Ovary (tissue), 9 donors: ENCODE measurements around the gene MAP2K5. TPM values are rescaled to one million over a fixed set of nuclear protein-coding genes. Genes with fewer than 3 reads are reported as not detected.

ENCODE experiments used
- DNase-seq, 5 donors: peaks; one replicate each; pipeline ENCODE4 v3.0.0-alpha.2; 2019 to 2020
- H3K27ac ChIP-seq, 2 donors: fragments of 200-600 bp; one replicate each; pipeline versions ENCODE4 v1.5.1 to v1.8.0; 2019 to 2022
- H3K27me3 ChIP-seq: fragments of 200-600 bp; one replicate; pipeline ENCODE4 v1.8.0; 2022
- H3K36me3 ChIP-seq: fragments of 200-600 bp; sonication (generic); one replicate; pipeline ENCODE4 v1.5.1; 2019
- H3K4me1 ChIP-seq: one replicate; pipeline ENCODE4 v1.8.1; 2013; ENCODE audit warnings: mild to moderate bottlenecking, moderate library complexity; ENCODE audit not compliant: insufficient read depth
- H3K4me3 ChIP-seq: fragments of 200-600 bp; sonication (generic); one replicate; pipeline ENCODE4 v1.5.1; 2017
- H3K9me3 ChIP-seq, 2 donors: fragments of 200-600 bp in 1 of 2; sonication (generic) in 1 of 2; one replicate each; pipeline versions ENCODE4 v1.5.1 to v1.8.1; 2013 to 2019; ENCODE audit warnings: mild to moderate bottlenecking in 1 of 2, moderate library complexity in 1 of 2
- CTCF ChIP-seq, 3 donors: fragments of 450-650 bp in 2 of 3; fragments of 200-600 bp in 1 of 3; IDR thresholded peaks; one replicate each; pipeline versions ENCODE4 v1.5.1 to v1.8.0; 2016 to 2022; ENCODE audit warnings: antibody characterized with exemption in 3 of 3, mild to moderate bottlenecking in 1 of 3
- EP300 ChIP-seq: sonication (generic); formaldehyde crosslinking; IDR thresholded peaks from one replicate; pipeline ENCODE4 v1.6.1; 2017; ENCODE audit warnings: antibody characterized with exemption
- POLR2A ChIP-seq: fragments of 450-650 bp; IDR thresholded peaks from one replicate; pipeline ENCODE4 v1.6.1; 2017; ENCODE audit warnings: antibody characterized with exemption, mild to moderate bottlenecking, moderate library complexity
- WGBS, 3 donors: extraction: QIAGEN DNeasy Blood & Tissue Kit in 1 of 3; methylation state at CpG; one replicate each; pipeline versions ENCODE4 v1.1.5 to v1.1.7; 2013 to 2017; 5-methylcytosine and 5-hydroxymethylcytosine counted together
- intact Hi-C, 4 donors: fragments of 100-400 bp; cut with DNase I; formaldehyde crosslinking; loops; one replicate each; pipeline versions ENCODE4 v1.11.0 to v1.15.1; 2022 to 2023
- polyA plus RNA-seq, 2 donors: library from polyadenylated mRNA; stranded (reverse); fragments of 200-250 nt in 1 of 2; fragments of 350-450 nt in 1 of 2; fragmentation: Illumina TruSeq in 1 of 2; extraction: RNeasy Lipid Tissue Mini Kit (QIAGEN cat#74804) in 1 of 2; gene quantifications; one replicate each; pipeline ENCODE4 v1.2.3, GENCODE V29; 2013 to 2014
- small RNA-seq: library from RNA; depleted of rRNA; stranded (forward); fragments of <200 nt; gene quantifications from one replicate; pipeline ENCODE3, GENCODE V24; 2016
- total RNA-seq, 7 donors: library from RNA; depleted of rRNA in 2 of 7; stranded (reverse); fragments of >200 nt in 2 of 7; fragmentation: NEBNext Ultra II Directional in 3 of 7; extraction: Animal tissue kit (Norgen Biotek cat#: 25700) in 3 of 7; gene quantifications; one replicate each; pipeline versions ENCODE4 v1.1.0 to v1.2.4, GENCODE V29; 2016 to 2023
- donor health status: DM: no; HTN: no; CAD: no; lungs with moderate emphysema.
- donor health status: DM: no; HTN: no; CAD: no.
- donor health status: Bipolar disorder and iron deficiency.
- donor health status: DM: yes; HTN: yes; CAD: no.
- donor health status: DM: no; HTN: no; CAD: no.
- donor health status: DM: yes; HTN: yes; CAD: no.

Gene MAP2K5
- total and polyA plus RNA-seq, 9 donors, result 4.0 to 39.8 (median 23.2) TPM

DNA sequence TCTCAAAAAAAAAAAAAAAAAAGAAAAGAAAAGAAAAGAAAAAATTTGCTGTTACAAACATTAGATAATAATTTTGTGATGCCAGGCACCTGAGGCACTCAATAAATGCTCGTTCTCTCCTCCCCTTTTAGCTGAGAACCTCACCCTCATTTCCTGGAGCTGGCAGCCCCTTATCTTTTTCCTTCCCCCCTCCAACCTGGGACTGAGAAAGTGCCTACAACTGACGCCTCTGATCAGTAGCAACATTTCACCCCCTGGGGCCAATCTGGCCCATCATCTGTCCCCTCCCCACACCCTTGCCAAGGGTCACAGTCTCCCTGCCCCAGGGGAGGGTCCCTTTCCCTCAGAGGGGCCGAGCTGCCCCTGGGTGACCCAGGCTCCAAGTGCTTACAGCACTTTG lies 309.9 kb downstream of the MAP2K5 start:
- DNase-seq, result no peak
- WGBS, 3 donors, result 77 to 89% (median 84%) methylated on average over 3 of the region's 3 CpGs
- Histone ChIP-seq H3K27ac (no peak overlapping the region), H3K9me3 (no peaks in the 10 kb centered on the region), H3K4me3 (no peak overlapping the region), H3K27me3 (no peaks in the 10 kb centered on the region), H3K36me3 (no peaks in the 10 kb centered on the region), H3K4me1 (no peaks in the 10 kb centered on the region)
- intact Hi-C loops, result no loop called here
- TF ChIP-seq POLR2A, result no peak
- TF ChIP-seq CTCF (IDR thresholded peaks at IDR 0.05), result no peak
- no peak for TF ChIP-seq EP300

GRCh38 chr15:67853454-67853853 lies 311.0 kb downstream of the MAP2K5 start:
- H3K4me3 ChIP-seq, result no peak overlapping the region
- no peak for TF ChIP-seq CTCF (IDR thresholded peaks at IDR 0.05)
- no peak for TF ChIP-seq EP300
- TF ChIP-seq POLR2A, result no peak
- no peaks in the 10 kb centered on the region for H3K36me3 ChIP-seq
- DNase-seq, result no peak
- WGBS, 3 donors, result 90 to 97% (median 90%) methylated on average over 3 of the region's 3 CpGs
- no peak overlapping the region for H3K27ac ChIP-seq
- H3K9me3 ChIP-seq, result no peaks in the 10 kb centered on the region
- no peaks in the 10 kb centered on the region for H3K4me1 ChIP-seq
- intact Hi-C loops, result no loop called here
- no peaks in the 10 kb centered on the region for H3K27me3 ChIP-seq

GRCh38 chr15:67854358-67854757 lies 311.9 kb downstream of the MAP2K5 start:
- TF ChIP-seq POLR2A (no peak), EP300 (no peak), CTCF (IDR thresholded peaks at IDR 0.05) (no peak)
- no peak for DNase-seq
- Histone ChIP-seq H3K27me3 (no peaks in the 10 kb centered on the region), H3K9me3 (no peaks in the 10 kb centered on the region), H3K36me3 (no peaks in the 10 kb centered on the region), H3K4me1 (no peaks in the 10 kb centered on the region), H3K4me3 (no peak overlapping the region), H3K27ac (no peak overlapping the region)
- intact Hi-C loops, result no loop called here
- WGBS, 3 donors, result 87 to 100% (median 95%) methylated on average over 1 of the region's 1 CpG

DNA sequence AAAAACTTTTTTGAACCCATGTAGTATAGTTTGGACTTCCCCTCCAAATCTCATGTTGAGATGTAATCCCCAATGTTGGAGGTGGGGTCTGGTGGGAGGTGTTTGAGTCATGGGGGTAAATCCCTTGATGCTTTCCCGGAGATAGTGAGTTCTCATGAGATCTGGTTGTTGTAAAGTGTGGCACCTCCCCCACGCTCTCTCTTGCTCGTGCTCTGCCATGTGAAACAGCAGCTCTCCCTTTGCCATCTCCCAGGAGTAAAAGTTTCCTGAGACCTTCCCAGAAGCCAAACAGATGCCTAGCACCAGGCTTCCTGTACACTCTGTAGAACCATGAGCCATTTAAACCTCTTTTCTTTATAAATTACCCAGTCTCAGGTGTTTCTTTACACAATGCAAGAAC lies 313.3 kb downstream of the MAP2K5 start:
- Histone ChIP-seq H3K36me3 (no peaks in the 10 kb centered on the region), H3K27ac (no peak overlapping the region), H3K4me3 (no peak overlapping the region), H3K4me1 (no peaks in the 10 kb centered on the region), H3K27me3 (no peaks in the 10 kb centered on the region), H3K9me3 (no peaks in the 10 kb centered on the region)
- intact Hi-C loops, result no loop called here
- TF ChIP-seq EP300, result no peak
- no peak for TF ChIP-seq POLR2A
- TF ChIP-seq CTCF (IDR thresholded peaks at IDR 0.05), result no peak
- no peak for DNase-seq
- WGBS, 3 donors, result 43 to 53% (median 49%) methylated on average over 3 of the region's 3 CpGs

Small RNAs within 50 kb of the gene (small RNA-seq; reads per million reads assigned to genes)
- not detected for gene RNU6-1

Other genes with a start within 250 kb of the MAP2K5 start
- 1 to 10 TPM; 5.6 to 7.8 (median 7.2) TPM for gene C15orf61, start 21.6 kb upstream of the MAP2K5 start, total RNA-seq
- 1 to 10 TPM; 2.7 to 3.2 TPM for gene C15orf61, start 21.6 kb upstream of the MAP2K5 start, polyA plus RNA-seq